Upper lobe of left lung (tissue), 4 donors: ENCODE measurements around the gene TTC7B.

ENCODE experiments used
- POLR2AphosphoS5 ChIP-seq, 2 donors: sonication (generic); formaldehyde crosslinking; IDR thresholded peaks; one replicate each; pipeline ENCODE4 v1.5.1; 2017; ENCODE audit warnings: antibody characterized with exemption in 2 of 2
- TF ChIP-seq, protein P1 (sequence below), 6 experiments: fragments of 450-650 bp in 4 of 6; fragments of 200-600 bp in 2 of 6; sonication (generic) in 2 of 6; IDR thresholded peaks; one replicate each; pipeline ENCODE4 v1.5.1; 2016 to 2019; ENCODE audit warnings: antibody characterized with exemption in 6 of 6

DNA sequence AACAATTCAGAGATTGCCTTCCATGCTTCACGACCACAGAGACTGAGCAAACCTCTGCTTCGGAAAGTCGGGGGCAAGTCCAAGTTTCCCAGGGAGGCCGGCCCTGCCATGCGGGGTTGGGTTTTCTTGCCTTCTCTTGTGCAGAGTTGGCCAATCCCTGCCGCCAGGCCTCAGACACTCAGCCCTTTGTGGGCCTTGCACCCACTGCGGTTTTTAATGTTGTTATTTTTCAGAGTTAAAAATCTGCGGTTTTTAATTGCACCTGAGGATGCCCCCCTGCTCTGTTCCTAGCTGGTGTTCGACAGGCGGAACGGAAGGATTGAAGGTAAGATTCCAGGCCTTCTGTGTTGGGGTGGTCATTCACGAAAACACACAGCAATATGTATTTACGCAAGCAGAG, 310.7 kb downstream of the TTC7B start:
- TF ChIP-seq, protein P1, sequence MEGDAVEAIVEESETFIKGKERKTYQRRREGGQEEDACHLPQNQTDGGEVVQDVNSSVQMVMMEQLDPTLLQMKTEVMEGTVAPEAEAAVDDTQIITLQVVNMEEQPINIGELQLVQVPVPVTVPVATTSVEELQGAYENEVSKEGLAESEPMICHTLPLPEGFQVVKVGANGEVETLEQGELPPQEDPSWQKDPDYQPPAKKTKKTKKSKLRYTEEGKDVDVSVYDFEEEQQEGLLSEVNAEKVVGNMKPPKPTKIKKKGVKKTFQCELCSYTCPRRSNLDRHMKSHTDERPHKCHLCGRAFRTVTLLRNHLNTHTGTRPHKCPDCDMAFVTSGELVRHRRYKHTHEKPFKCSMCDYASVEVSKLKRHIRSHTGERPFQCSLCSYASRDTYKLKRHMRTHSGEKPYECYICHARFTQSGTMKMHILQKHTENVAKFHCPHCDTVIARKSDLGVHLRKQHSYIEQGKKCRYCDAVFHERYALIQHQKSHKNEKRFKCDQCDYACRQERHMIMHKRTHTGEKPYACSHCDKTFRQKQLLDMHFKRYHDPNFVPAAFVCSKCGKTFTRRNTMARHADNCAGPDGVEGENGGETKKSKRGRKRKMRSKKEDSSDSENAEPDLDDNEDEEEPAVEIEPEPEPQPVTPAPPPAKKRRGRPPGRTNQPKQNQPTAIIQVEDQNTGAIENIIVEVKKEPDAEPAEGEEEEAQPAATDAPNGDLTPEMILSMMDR (IDR thresholded peaks at IDR 0.05) = no peak
- no peak for TF ChIP-seq POLR2AphosphoS5 (IDR thresholded peaks at IDR 0.05)
